ENCODE data around the gene MTMR11. TPM values are rescaled to one million over a fixed set of nuclear protein-coding genes. Genes with fewer than 3 reads are reported as not detected.
A peak's percentile ranks its signal among the peaks of the same experiment; 100 is the strongest.

MTMR11 gene
- total and polyA plus RNA-seq, 9 of the 15 experiments (the other 6 are each of a cell fraction or from before 2014, with no cell fraction given): 0.09 to 1.6 (median 0.51) TPM

- TF ChIP-seq SFPQ (IDR thresholded peaks at IDR 0.05; ENCODE audit: low read depth, low read length): no peak
- no peak for TF ChIP-seq ZNF644 (tag; IDR thresholded peaks at IDR 0.05; ENCODE audit: low read depth)
- TF ChIP-seq FIP1L1 (IDR thresholded peaks at IDR 0.05; ENCODE audit: low read depth, low read length, poor library complexity, severe bottlenecking): no peak
- no peak for TF ChIP-seq NR3C1 (CRISPR knock-in tag; IDR thresholded peaks at IDR 0.05)
- TF ChIP-seq CBX1 (IDR thresholded peaks at IDR 0.05; ENCODE audit: low read depth): no peak
- no peak for TF ChIP-seq CTCF (IDR thresholded peaks at IDR 0.05 in 2 of 3, conservative IDR thresholded peaks at IDR 0.05 in 1 of 3; ENCODE audit: insufficient read depth in 2 of 3, low read depth in 1 of 3, low read length in 3 of 3)
- no peak for TF ChIP-seq NR4A1 (CRISPR knock-in tag; IDR thresholded peaks at IDR 0.05)
- no peak for TF ChIP-seq NR4A1 (tag; IDR thresholded peaks at IDR 0.05)
- peak; percentile 73; the same call in 1 of the 2 replicates for TF ChIP-seq LEF1 (IDR thresholded peaks at IDR 0.05)
- no peak for TF ChIP-seq BACH1 (tag; IDR thresholded peaks at IDR 0.05)
- no peak for TF ChIP-seq ZNF184 (CRISPR knock-in tag; IDR thresholded peaks at IDR 0.05)
- no peak for TF ChIP-seq IRF1 (CRISPR knock-in tag; IDR thresholded peaks at IDR 0.05; ENCODE audit: borderline replicate concordance)
- no peak for TF ChIP-seq NCOA1 (IDR thresholded peaks at IDR 0.05; ENCODE audit: low read depth)
- peak; percentile 70 for TF ChIP-seq CBFA2T3 (IDR thresholded peaks at IDR 0.05)
- no peak for TF ChIP-seq SMAD1 (IDR thresholded peaks at IDR 0.05; ENCODE audit: low read depth, low read length, partially characterized antibody)
- no peak for TF ChIP-seq PHTF2 (CRISPR knock-in tag; IDR thresholded peaks at IDR 0.05)
- no peak for TF ChIP-seq ELK1 (CRISPR knock-in tag; IDR thresholded peaks at IDR 0.05)
- TF ChIP-seq ZNF23 (CRISPR knock-in tag; IDR thresholded peaks at IDR 0.05): no peak
- TF ChIP-seq MAFK (IDR thresholded peaks at IDR 0.05; ENCODE audit: low read length): no peak
- TF ChIP-seq MCM3 (IDR thresholded peaks at IDR 0.05): no peak
- no peak for TF ChIP-seq ELF4 (CRISPR knock-in tag; IDR thresholded peaks at IDR 0.05)
- TF ChIP-seq SRSF1 (IDR thresholded peaks at IDR 0.05; ENCODE audit: low read depth, low read length): no peak
- TF ChIP-seq CREB3 (tag; conservative IDR thresholded peaks at IDR 0.05; ENCODE audit: low read depth): no peak
- 0 out of 2 replicates have a peak, but pooled peaks have one; percentile 33 for TF ChIP-seq SMAD4 (CRISPR knock-in tag; conservative IDR thresholded peaks at IDR 0.05)
- TF ChIP-seq KHSRP (IDR thresholded peaks at IDR 0.05): no peak
Measured at GRCh38 chr1:149906570-149907075, 30.1 kb downstream of the MTMR11 start (continued).

All from K562 (cell line).